ENCODE measurements around the gene KIF9.
A peak's percentile ranks its signal among the peaks of the same experiment; 100 is the strongest.
"Not testable (repeated sequence)": the region's sequence is repeated elsewhere in the genome, so short reads cannot be mapped to it uniquely, and the experiment has no call there.

Gene KIF9

GRCh38 chr3:47282424-47283192, at the start of gene KIF9, which contains the start of gene KLHL18:
TSS of gene KIF9 (minus strand) at chr3:47282799. CDS start at chr3:47277374, 5,425 bp downstream.
TSS of gene KLHL18 (plus strand) at chr3:47282944. CDS start at chr3:47282966, 22 bp downstream.
- peak; percentile 85 for DNase-seq

- peak; percentile 40 for DNase-seq
Measured at GRCh38 chr3:47324278-47324865, 41.8 kb upstream of the KIF9 start.

GRCh38 chr3:47323431-47324277, 41.1 kb upstream of the KIF9 start:
- no peak for DNase-seq

- no peak for DNase-seq
Measured at GRCh38 chr3:47319956-47320355, 37.4 kb upstream of the KIF9 start.

- DNase-seq, result no peak
Measured at GRCh38 chr3:47318916-47319315, 36.3 kb upstream of the KIF9 start.

GRCh38 chr3:47316151-47316550, 33.6 kb upstream of the KIF9 start:
- DNase-seq, result not testable (repeated sequence)

GRCh38 chr3:47315069-47315647, 32.6 kb upstream of the KIF9 start:
- DNase-seq, result no peak

GRCh38 chr3:47314056-47314764, 31.6 kb upstream of the KIF9 start:
- DNase-seq, result no peak

- DNase-seq, result no peak
Measured at GRCh38 chr3:47313341-47314055, 30.9 kb upstream of the KIF9 start.

- no peak for DNase-seq
Measured at GRCh38 chr3:47310391-47310790, 27.8 kb upstream of the KIF9 start.

- not testable (repeated sequence) for DNase-seq
Measured at GRCh38 chr3:47309231-47309630, 26.6 kb upstream of the KIF9 start.

- no peak for DNase-seq
Measured at GRCh38 chr3:47306022-47306421, 23.4 kb upstream of the KIF9 start.

- no peak for DNase-seq
Measured at GRCh38 chr3:47301456-47301855, 18.9 kb upstream of the KIF9 start.

GRCh38 chr3:47299381-47300318, 17.1 kb upstream of the KIF9 start:
- no peak for DNase-seq

GRCh38 chr3:47298439-47298838, 15.8 kb upstream of the KIF9 start:
- no peak for DNase-seq

GRCh38 chr3:47296562-47297302, 14.1 kb upstream of the KIF9 start:
- no peak for DNase-seq

GRCh38 chr3:47295976-47296375, 13.4 kb upstream of the KIF9 start:
- DNase-seq, result no peak

GRCh38 chr3:47295322-47295721, 12.7 kb upstream of the KIF9 start:
- no peak for DNase-seq

- DNase-seq, result no peak
Measured at GRCh38 chr3:47294392-47294791, 11.8 kb upstream of the KIF9 start.

- DNase-seq, result no peak
Measured at GRCh38 chr3:47293822-47294221, 11.2 kb upstream of the KIF9 start.

All from NCI-H1092 (cell line).